Measurements from ENCODE around the gene TSHR. TPM values are rescaled to one million over a fixed set of nuclear protein-coding genes. Genes with fewer than 3 reads are reported as not detected.

The TSHR gene
- total RNA-seq, 2 experiments from 2014 or later, result not detected

- H3K4me1 Mint-ChIP-seq (ENCODE audit: low read depth), result no peaks in the 10 kb centered on the region
- POLR2A ChIA-PET, result no interaction called here
- CTCF ChIA-PET, result no interaction called here
- ATAC-seq (ENCODE audit: poor library complexity), result no peak
- no peaks in the 10 kb centered on the region for H3K27me3 Mint-ChIP-seq
- no peak overlapping the region for H3K27ac Mint-ChIP-seq
- no peak for DNase-seq
- no peak overlapping the region for H3K27ac ChIP-seq (ENCODE audit: low read depth in 1 of 2, low read length in 2 of 2)
- no peaks in the 10 kb centered on the region for H3K36me3 ChIP-seq (ENCODE audit: insufficient read depth, low read length)
- H3K4me3 Mint-ChIP-seq, result no peak overlapping the region
- H3K4me1 ChIP-seq (ENCODE audit: insufficient read depth, low read length), result no peaks in the 10 kb centered on the region
- intact Hi-C loops (cut with DNase I, micrococcal nuclease), result no loop called here
- no peaks in the 10 kb centered on the region for H3K9me3 Mint-ChIP-seq
- H3K4me3 ChIP-seq (ENCODE audit: low read length), result no peak overlapping the region
- H3K27me3 ChIP-seq (ENCODE audit: control insufficient read depth in 1 of 2, insufficient read depth in 2 of 2, low read length in 2 of 2), result no peaks in the 10 kb centered on the region
- H3K36me3 Mint-ChIP-seq (ENCODE audit: low read depth), result no peaks in the 10 kb centered on the region
- no peaks in the 10 kb centered on the region for H3K9me3 ChIP-seq (ENCODE audit: control insufficient read depth in 1 of 2, insufficient read depth in 1 of 2, low read length in 2 of 2)
- no peak for TF ChIP-seq CTCF (IDR thresholded peaks at IDR 0.05)
Measured at GRCh38 chr14:81085596-81085995, 130.2 kb downstream of the TSHR start.

- ChIA-PET POLR2A (no interaction called here), CTCF (no interaction called here)
- H3K4me1 Mint-ChIP-seq (ENCODE audit: low read depth), result no peaks in the 10 kb centered on the region
- no peak for TF ChIP-seq CTCF (IDR thresholded peaks at IDR 0.05)
- no peaks in the 10 kb centered on the region for H3K36me3 ChIP-seq (ENCODE audit: insufficient read depth, low read length)
- DNase-seq, result no peak
- H3K27ac Mint-ChIP-seq, result no peak overlapping the region
- intact Hi-C loops (cut with DNase I, micrococcal nuclease), result no loop called here
- no peaks in the 10 kb centered on the region for H3K36me3 Mint-ChIP-seq (ENCODE audit: low read depth)
- no peak overlapping the region for H3K27ac ChIP-seq (ENCODE audit: low read depth in 1 of 2, low read length in 2 of 2)
- H3K9me3 Mint-ChIP-seq, result no peaks in the 10 kb centered on the region
- H3K4me1 ChIP-seq (ENCODE audit: insufficient read depth, low read length), result no peaks in the 10 kb centered on the region
- H3K27me3 ChIP-seq (ENCODE audit: control insufficient read depth in 1 of 2, insufficient read depth in 2 of 2, low read length in 2 of 2), result no peaks in the 10 kb centered on the region
- H3K27me3 Mint-ChIP-seq, result no peaks in the 10 kb centered on the region
- no peak for ATAC-seq (ENCODE audit: poor library complexity)
- H3K4me3 Mint-ChIP-seq, result no peak overlapping the region
- H3K4me3 ChIP-seq (ENCODE audit: low read length), result no peak overlapping the region
- H3K9me3 ChIP-seq (ENCODE audit: control insufficient read depth in 1 of 2, insufficient read depth in 1 of 2, low read length in 2 of 2), result no peaks in the 10 kb centered on the region
Measured at GRCh38 chr14:81087230-81087629, 131.8 kb downstream of the TSHR start.

GRCh38 chr14:81091139-81091538, 135.7 kb downstream of the TSHR start:
- H3K4me1 Mint-ChIP-seq (ENCODE audit: low read depth), result no peaks in the 10 kb centered on the region
- Histone ChIP-seq H3K27me3 (ENCODE audit: control insufficient read depth in 1 of 2, insufficient read depth in 2 of 2, low read length in 2 of 2) (no peaks in the 10 kb centered on the region), H3K4me3 (ENCODE audit: low read length) (no peak overlapping the region), H3K36me3 (ENCODE audit: insufficient read depth, low read length) (no peaks in the 10 kb centered on the region), H3K4me1 (ENCODE audit: insufficient read depth, low read length) (no peaks in the 10 kb centered on the region), H3K9me3 (ENCODE audit: control insufficient read depth in 1 of 2, insufficient read depth in 1 of 2, low read length in 2 of 2) (no peaks in the 10 kb centered on the region), H3K27ac (ENCODE audit: low read depth in 1 of 2, low read length in 2 of 2) (no peak overlapping the region)
- H3K36me3 Mint-ChIP-seq (ENCODE audit: low read depth), result no peaks in the 10 kb centered on the region
- TF ChIP-seq CTCF (IDR thresholded peaks at IDR 0.05), result no peak
- ChIA-PET CTCF (no interaction called here), POLR2A (no interaction called here)
- H3K27me3 Mint-ChIP-seq, result no peaks in the 10 kb centered on the region
- no peak overlapping the region for H3K27ac Mint-ChIP-seq
- no peak for ATAC-seq (ENCODE audit: poor library complexity)
- no peak overlapping the region for H3K4me3 Mint-ChIP-seq
- intact Hi-C loops (cut with DNase I, micrococcal nuclease), result no loop called here
- H3K9me3 Mint-ChIP-seq, result no peaks in the 10 kb centered on the region
- no peak for DNase-seq

Data from CD4-positive, alpha-beta T cell (primary cell).